Ascending aorta (tissue), 2 donors: ENCODE results near the gene HP1BP3. TPM values are rescaled to one million over a fixed set of nuclear protein-coding genes. Genes with fewer than 3 reads are reported as not detected.

Experiments
- DNase-seq, 2 donors: peaks; one replicate each; pipeline ENCODE4 v3.0.0-alpha.2; 2019; ENCODE audit warnings: low spot score in 2 of 2
- H3K27ac ChIP-seq, 2 donors: fragments of 200-600 bp; sonication (generic); one replicate each; pipeline ENCODE4 v1.5.1; 2016 to 2017; ENCODE audit warnings: mild to moderate bottlenecking in 1 of 2
- H3K27me3 ChIP-seq: fragments of 200-600 bp; sonication (generic); one replicate; pipeline ENCODE4 v1.5.1; 2017
- H3K36me3 ChIP-seq, 2 donors: fragments of 200-600 bp; sonication (generic); one replicate each; pipeline ENCODE4 v1.5.1; 2016
- H3K4me1 ChIP-seq, 2 donors: fragments of 200-600 bp; sonication (generic); one replicate each; pipeline ENCODE4 v1.5.1; 2016 to 2017; ENCODE audit warnings: mild to moderate bottlenecking in 1 of 2
- H3K4me3 ChIP-seq, 2 donors: fragments of 200-600 bp; sonication (generic); one replicate each; pipeline ENCODE4 v1.5.1; 2016 to 2017; ENCODE audit warnings: mild to moderate bottlenecking in 1 of 2
- H3K9me3 ChIP-seq, 2 donors: fragments of 200-600 bp; sonication (generic); one replicate each; pipeline ENCODE4 v1.5.1; 2016
- CTCF ChIP-seq, 3 experiments: fragments of 200-600 bp in 2 of 3; fragments of 450-650 bp in 1 of 3; sonication (generic) in 2 of 3; IDR thresholded peaks; one replicate each; pipeline ENCODE4 v1.5.1; 2016 to 2019; ENCODE audit warnings: antibody characterized with exemption in 3 of 3, mild to moderate bottlenecking in 1 of 3, moderate library complexity in 1 of 3
- intact Hi-C: fragments of 100-400 bp; cut with DNase I; formaldehyde crosslinking; loops from one replicate; pipeline ENCODE4 v1.15.1; 2023
- total RNA-seq: library from RNA; depleted of rRNA; stranded (reverse); fragments of >200 nt; gene quantifications from one replicate; pipeline ENCODE4 v1.1.0, GENCODE V29; 2016

The HP1BP3 gene
- total RNA-seq, 1 donor from 2014 or later, result 109 TPM

- DNase-seq, result peak; percentile 71 to 96
- peak in 1 of 3 experiments; percentile 2 for TF ChIP-seq CTCF (IDR thresholded peaks at IDR 0.05)
- Histone ChIP-seq H3K27ac (peak overlapping the region; percentile 95 to 99), H3K4me1 (peaks cover 6 to 17% of the 10 kb centered on the region in 2 donors), H3K27me3 (no peaks in the 10 kb centered on the region), H3K9me3 (no peaks in the 10 kb centered on the region), H3K36me3 (no peaks in the 10 kb centered on the region), H3K4me3 (peak overlapping the region; percentile 89 to 99)
- intact Hi-C loops, result loop anchor here (1.0 to 10.0 kb wide), 5 partner anchors 53 to 1668 kb away; partner anchors contain the start of genes CDC42, EIF4G3 and ZBTB40
Observed at GRCh38 chr1:20786253-20787028, 666 bp downstream of the HP1BP3 start.

GRCh38 chr1:20785907-20786252, 1.2 kb downstream of the HP1BP3 start:
- intact Hi-C loops, result loop anchor here (5.0 to 10.0 kb wide), 4 partner anchors 89 to 1669 kb away; partner anchors contain the start of genes CDC42, EIF4G3 and ZBTB40
- no peak for TF ChIP-seq CTCF (IDR thresholded peaks at IDR 0.05)
- Histone ChIP-seq H3K4me3 (peak overlapping the region; percentile 89 to 99), H3K27ac (peak overlapping the region; percentile 95 to 99), H3K36me3 (no peaks in the 10 kb centered on the region), H3K9me3 (no peaks in the 10 kb centered on the region), H3K4me1 (peaks cover 6 to 17% of the 10 kb centered on the region in 2 donors), H3K27me3 (no peaks in the 10 kb centered on the region)
- DNase-seq, result no peak

GRCh38 chr1:20775700-20776099, 11.4 kb downstream of the HP1BP3 start:
- Histone ChIP-seq H3K9me3 (no peaks in the 10 kb centered on the region), H3K27ac (no peak overlapping the region), H3K36me3 (peaks cover 56 to 66% of the 10 kb centered on the region in 2 donors), H3K27me3 (no peaks in the 10 kb centered on the region), H3K4me3 (no peak overlapping the region), H3K4me1 (peaks cover 0 to 4% of the 10 kb centered on the region in 2 donors)
- no peak for TF ChIP-seq CTCF (IDR thresholded peaks at IDR 0.05)
- DNase-seq, result no peak
- intact Hi-C loops, result no loop called here

GRCh38 chr1:20771780-20772179, 15.3 kb downstream of the HP1BP3 start:
- H3K4me3 ChIP-seq, result no peak overlapping the region
- TF ChIP-seq CTCF (IDR thresholded peaks at IDR 0.05), result no peak
- DNase-seq, result no peak
- H3K27me3 ChIP-seq, result no peaks in the 10 kb centered on the region
- H3K27ac ChIP-seq, result no peak overlapping the region
- no peaks in the 10 kb centered on the region for H3K9me3 ChIP-seq
- H3K36me3 ChIP-seq, result peaks cover 85 to 92% of the 10 kb centered on the region in 2 donors
- intact Hi-C loops, result no loop called here
- peaks cover 0 to 4% of the 10 kb centered on the region in 2 donors for H3K4me1 ChIP-seq

GRCh38 chr1:20770314-20771087, 16.6 kb downstream of the HP1BP3 start:
- H3K27ac ChIP-seq, result no peak overlapping the region
- H3K4me3 ChIP-seq, result no peak overlapping the region
- H3K27me3 ChIP-seq, result no peaks in the 10 kb centered on the region
- no peak for TF ChIP-seq CTCF (IDR thresholded peaks at IDR 0.05)
- intact Hi-C loops, result no loop called here
- peaks cover 87 to 98% of the 10 kb centered on the region in 2 donors for H3K36me3 ChIP-seq
- no peaks in the 10 kb centered on the region for H3K4me1 ChIP-seq
- no peak for DNase-seq
- no peaks in the 10 kb centered on the region for H3K9me3 ChIP-seq
